GM21381 (cell line): ENCODE results near the gene ZNF367.

ENCODE experiments used
- ATAC-seq: cut with Tn5 transposase; IDR thresholded peaks from one replicate; pipeline ENCODE4 v1.9.1; 2021; ENCODE audit warnings: mild to moderate bottlenecking, moderate library complexity; ENCODE audit not compliant: unreplicated experiment

The ZNF367 gene

DNA sequence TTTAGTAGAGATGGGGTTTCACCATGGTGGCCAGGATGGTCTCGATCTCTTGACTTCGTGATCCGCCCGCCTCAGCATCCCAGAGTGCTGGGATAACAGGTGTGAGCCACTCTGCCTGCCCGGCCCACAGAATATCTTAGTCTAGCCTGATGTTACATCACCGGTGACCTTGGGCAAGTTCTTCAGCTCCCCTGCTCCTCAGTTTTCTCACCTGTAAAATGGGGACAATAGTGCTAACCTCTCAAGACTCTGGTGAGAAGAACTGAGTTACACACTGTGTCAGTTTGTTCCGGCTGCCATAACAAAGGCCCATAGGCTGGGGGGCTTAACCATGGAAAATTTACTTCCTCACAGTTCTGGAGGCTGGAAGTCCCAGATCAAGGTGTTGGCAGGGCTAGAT lies 19.3 kb upstream of the ZNF367 start:
- no peak for ATAC-seq

DNA sequence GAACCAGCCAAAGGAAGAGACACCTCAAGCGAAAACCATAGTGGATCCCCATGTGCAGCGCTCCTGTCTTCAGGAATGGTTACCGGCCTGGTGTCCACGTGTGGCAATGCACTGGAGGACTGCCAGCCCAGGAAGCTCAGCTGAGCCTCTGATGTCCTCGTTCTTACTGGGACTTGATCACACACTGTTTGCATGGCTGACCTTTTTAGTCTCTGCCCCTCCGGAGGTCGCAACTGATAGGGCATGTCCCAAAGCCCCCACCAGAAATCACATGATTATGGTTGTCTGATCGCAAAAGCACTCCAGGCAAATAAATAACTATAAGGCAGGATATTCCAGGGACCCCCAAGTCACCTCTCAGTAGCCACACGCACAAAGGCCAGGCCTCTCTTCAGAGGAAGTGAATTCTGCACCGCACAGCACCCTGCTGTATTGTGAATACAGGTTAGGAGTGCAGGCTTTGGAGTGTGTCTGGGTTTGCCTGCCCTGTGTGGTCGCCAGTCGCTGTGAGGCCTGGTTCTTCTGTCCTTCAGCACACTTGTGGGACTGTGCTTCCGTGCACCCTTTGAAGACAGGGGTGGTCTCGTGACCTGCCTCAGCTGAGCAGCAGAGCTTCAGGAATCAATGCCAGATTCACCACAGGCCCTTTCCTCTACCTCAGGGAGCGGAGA lies 18.4 kb upstream of the ZNF367 start:
- ATAC-seq: no peak

DNA sequence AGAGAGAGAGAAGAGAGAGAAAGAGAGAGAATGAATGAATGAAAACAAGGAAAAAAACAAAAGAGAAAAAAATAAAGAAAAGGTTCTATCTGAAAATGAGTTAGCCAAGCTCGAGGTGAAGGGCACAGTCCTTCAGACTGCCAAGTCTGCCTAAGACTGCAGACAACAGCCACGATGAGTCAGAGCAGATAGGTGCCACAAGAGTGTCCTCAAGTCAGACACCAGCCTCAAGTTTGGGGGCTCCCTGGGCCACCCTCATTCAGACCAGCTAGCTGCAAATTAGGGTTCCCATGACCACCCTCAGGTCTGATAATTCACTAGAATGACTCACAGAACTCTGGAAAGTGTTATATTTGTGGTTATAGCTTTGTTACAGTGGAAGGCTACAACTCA lies 17.9 kb upstream of the ZNF367 start:
- ATAC-seq: no peak

DNA sequence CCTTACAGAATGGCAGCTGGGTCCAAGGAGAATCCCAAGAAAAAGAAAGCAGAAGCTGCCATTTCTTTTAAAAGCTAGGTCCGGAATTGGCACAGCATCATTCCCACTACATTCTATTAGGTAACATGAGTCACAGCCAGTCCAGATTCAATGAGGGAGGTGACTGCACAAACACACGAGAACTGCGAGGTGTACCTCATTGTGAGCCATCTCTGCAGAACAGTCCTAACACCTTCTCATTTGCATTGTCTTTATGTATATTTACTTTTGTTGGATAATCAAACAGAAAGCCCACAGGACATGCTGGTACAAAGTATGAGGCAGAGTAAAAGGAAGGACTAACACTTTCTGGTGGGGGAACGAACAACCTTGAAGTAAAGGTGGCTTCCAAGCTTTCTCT lies 17.2 kb upstream of the ZNF367 start:
- ATAC-seq: no peak

DNA sequence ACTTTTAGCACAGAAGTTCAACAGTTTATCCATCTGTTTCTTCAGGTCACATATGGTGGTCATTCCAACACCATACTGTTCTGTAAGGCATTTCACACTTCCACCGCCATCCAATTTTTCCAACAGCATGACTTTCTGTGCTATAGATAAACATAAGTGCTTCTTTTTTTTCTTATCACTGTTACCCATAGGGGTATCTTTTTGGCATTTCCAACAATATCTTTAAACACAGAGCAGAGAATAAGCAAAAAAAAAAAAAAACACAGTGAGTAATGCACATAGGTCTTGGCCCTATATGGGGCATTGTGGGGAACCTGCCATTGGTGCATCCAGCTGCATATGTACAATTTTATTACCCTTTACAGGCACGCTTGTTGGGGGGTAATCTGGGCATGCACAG lies 12.2 kb upstream of the ZNF367 start:
- no peak for ATAC-seq

DNA sequence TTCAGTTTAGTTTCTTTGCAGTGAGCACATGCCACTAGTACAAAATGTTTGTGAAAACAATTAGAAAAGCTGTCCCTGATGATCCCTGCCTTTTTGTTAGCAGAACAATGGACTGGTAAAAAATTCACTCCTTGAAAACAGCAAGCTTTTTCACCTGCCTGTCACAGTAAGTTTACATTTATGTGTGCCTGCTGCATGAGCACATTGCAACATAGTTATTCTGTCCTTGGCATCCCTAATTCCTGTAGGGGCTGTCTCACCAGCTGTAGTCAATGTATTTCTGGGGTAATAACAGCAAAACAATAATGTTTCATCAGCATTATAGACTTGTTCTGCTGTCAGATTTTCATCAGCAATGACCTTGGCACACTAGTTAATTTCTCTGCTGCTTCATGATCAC lies 11.6 kb upstream of the ZNF367 start:
- ATAC-seq: no peak

DNA sequence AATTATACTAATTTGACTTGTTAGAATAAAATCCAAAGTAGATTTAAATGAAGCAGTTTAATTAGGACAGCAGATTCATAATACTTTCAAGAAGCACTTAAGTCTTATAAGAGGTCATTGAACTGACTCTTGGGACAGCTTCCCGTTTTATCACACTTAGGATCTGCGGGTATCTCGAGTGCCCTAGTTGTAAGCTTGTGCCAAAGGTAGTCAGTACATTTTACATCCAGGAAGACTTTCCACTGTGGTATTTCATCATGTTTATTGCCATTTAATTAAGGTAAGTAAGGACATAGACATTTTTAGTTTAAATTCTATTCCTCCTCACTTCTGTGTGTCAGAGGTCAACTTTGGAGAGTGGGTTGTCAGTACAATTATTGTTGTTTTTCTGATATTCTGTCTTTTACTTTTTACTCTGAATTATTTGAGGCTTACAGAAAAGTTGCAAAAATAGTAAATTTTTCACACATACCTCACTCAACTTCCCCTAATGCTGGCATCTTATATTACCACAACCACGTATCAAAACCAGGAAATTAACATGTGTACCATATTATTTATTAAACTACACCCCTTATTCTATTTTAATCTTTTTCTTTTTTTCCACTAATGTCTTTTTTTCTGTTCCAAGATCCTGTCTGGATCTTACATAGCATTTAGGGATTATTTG lies 7.5 kb upstream of the ZNF367 start:
- ATAC-seq: no peak

DNA sequence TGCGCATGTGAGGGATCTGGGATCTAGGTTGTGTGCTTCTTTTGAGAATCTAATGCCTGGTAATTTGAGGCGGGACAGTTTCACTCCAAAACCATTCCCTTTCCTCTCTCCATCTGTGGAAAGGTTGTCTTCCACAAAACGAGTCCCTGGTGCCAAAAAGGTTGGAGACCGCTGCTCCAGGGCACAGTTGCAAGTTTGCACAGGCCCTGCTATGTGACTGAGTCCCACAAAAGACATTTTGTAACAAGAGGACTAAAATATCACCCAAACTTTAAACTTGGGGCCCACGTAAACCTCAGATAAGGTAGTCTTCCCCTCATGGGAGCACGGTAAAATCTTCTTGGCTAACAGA lies 5.8 kb upstream of the ZNF367 start:
- ATAC-seq: no peak

DNA sequence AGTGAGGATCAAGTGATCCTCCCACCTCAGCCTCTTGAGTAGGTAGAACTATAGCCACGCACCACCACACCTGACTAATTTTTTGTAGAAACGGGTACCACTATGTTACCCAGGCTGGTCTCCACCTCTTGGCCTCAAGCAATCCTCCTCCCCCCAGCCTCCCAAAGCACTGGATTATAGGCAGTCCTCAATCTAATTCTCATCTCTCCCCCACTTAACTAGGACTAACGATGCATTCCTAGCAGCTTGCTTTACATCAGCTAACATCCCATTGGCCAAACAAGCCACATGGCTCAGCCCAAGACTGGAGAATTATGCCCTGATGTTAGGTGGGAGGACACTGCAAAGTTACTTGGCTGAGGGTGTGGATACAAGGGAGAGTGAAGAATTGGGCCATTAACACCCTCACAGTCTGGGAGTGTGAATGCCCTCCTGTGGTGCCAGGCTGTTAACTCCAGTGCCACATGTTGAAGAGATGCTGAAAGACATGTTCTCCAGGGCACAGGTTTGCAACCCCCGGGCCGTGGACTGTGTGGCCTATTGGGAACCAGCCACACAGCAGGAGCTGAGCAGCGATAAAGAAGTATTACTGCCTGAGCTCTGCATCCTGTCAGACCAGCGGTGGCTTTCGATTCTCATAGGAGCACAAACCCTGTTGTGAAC lies 5.3 kb upstream of the ZNF367 start:
- ATAC-seq: no peak

DNA sequence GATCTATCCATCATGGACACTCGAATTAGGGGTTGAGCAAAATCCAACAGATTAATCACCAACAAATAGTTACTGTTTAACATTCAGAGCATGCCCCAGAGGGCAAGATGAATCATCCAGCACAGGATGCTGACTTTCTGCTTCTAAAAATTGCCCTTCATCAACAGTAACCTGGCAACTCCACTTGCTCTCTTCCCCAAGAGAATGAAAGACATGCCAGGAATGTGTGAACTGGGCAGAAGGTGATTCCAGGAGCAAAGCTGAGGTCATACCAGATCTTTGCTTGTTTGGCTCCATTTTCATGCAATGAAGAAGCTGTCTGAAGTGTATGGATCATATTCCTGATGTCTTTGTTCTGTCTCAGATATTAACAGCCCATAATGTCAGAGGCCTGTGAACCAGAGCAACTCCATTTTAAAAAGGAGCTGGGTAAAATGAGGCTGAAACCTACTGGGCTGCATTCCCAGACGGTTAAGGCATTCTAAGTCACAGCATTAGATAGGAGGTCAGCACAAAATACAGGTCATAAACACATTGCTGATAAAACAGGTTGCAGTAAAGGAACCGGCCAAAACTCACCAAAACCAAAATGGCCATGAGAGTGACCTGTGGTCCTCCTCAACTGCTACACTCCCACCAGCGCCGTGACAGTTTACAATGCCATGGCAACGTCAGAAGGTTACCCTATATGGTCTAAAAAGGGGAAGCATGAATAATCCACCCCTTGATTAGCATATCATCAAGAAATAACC lies 2.5 kb upstream of the ZNF367 start:
- ATAC-seq: no peak

DNA sequence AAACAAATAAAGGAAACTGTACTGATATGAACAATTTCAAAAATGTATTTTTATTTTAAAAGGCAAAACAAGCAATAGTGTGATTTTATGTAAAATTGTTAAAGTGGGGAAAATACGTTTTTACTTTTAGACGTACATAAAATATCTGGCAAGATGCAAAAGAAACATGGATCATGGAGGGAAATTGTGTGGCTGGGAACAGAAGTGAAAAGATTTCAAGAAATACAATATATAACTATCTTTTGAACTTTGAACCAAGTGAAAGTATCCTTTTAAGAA lies 1.5 kb upstream of the ZNF367 start:
- ATAC-seq: no peak

DNA sequence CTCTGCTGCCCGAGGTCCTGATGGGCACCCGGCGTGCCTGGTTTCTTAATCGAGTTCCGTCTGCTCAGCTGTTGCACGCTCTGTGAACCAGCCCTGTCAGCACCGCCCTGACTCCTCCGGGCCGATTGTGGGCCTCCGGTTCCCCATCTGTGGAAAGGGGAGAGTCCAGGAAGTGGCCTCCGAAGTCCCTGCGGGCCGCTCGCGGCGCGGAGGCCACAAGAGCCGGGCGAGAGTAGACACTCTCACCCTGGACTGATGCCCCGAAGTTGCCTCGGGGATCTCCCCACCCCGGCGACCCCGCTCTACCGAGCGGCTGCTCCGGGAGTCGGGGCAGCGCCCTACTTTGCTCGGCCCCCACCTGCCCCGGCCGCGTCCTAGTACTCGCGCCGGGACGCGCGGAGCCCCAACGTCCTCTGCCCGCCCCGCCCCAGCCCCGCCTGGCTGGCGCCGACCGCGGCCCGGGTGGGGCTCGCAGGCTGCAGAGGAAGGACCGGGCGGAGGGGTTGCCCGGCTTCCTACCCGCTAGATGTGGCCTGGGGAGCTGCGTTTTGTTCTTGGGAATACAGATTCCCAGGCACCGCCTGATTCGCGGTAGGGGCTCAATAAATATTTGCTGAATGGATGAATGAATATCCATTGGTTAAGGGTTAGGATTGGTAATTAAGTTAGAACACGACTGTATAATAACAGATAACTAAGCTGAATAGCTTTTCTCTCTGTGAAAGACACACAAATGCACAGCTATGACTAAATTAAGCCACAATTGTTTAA lies 935 bp upstream of the ZNF367 start:
- ATAC-seq: peak; percentile 34

DNA sequence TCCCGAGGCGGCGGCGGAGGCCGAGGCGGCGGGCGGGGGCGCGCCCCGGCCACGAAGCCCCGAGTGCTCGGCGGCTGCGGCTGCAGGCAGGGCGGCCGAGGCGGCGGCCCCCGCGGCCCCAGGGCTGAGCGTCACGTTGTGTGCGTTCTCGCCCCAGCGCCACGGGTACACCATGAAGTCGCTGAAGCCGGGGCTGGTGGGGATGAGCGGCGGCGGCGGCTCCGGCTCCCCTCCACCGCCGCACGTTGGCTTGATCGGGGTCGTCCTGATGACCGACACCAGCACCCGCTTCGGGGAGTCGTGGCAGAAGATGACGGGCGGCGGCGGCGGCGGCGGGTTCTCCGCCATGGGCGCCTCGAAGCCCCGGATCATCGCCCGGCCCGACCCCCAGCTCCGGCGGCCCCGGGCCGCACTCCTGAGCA lies 498 bp downstream of the ZNF367 start:
- ATAC-seq: peak; percentile 0

DNA sequence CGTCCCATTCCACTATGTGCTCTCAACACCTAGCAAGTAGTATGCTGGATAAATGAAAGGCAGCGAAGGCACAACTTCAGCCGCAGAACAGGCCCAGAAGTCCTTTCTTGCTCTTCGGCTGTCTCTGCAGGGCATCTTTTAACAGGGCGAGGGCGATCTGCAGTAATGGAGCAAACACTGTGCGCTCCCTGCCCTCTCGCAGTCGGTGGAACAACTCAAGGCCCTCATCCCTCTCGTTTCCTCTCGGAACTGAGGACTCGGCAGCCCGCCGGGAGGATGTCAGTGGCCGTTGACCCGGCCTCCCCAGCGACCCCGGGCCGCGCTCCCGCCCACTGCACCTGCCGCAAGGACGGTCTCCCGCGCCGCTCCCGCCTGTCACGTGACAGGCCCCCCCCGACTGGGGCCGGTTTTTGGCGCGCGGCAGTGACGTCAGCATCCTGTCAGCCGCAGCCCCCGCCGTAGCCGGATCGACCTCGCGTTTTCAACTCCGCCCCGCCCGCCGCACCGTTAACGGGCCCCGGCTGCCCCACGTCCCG lies 1.1 kb downstream of the ZNF367 start:
- peak; percentile 20 for ATAC-seq

DNA sequence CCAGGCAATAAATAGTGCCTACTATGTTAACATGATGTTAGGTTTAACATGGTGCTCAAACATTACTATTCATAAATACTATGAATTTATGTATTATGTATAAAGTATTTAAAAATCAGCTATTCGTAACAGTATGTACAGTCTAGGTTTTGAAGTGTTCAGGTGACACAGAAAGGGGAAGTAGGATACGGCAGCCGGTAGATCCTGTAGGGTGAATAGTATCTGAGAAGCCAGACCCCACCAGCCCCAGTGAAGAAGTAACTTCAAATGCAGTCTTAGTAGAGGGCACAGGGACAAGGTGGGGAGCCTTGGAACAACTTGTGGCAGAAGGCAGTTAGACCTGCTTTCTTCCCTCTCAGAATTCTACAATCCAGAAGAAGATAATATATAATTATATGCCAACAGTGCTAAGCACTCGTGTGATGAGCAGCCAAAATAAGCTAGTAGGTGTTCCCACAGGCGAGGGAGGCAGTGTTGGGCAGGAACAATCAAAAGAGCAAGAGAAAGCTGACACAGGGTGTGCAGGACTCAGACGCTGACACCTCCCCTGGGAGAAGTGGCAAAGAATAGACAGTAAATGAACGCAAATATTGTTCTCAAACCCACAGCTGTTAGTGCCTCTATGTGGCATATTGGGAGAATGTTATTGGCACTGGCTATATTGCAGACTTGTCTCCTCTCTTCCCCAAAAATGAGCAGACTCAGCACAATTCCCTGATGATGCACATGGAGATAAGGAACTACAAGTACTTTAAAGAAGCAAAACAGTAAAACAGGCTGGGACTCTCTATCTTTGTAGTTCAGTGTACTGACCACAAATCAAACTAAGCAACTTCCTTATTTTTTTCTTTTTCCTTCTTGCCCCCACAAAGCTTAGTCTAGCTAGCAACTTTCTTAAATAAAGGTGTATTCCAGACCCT lies 4.6 kb downstream of the ZNF367 start:
- no peak for ATAC-seq

DNA sequence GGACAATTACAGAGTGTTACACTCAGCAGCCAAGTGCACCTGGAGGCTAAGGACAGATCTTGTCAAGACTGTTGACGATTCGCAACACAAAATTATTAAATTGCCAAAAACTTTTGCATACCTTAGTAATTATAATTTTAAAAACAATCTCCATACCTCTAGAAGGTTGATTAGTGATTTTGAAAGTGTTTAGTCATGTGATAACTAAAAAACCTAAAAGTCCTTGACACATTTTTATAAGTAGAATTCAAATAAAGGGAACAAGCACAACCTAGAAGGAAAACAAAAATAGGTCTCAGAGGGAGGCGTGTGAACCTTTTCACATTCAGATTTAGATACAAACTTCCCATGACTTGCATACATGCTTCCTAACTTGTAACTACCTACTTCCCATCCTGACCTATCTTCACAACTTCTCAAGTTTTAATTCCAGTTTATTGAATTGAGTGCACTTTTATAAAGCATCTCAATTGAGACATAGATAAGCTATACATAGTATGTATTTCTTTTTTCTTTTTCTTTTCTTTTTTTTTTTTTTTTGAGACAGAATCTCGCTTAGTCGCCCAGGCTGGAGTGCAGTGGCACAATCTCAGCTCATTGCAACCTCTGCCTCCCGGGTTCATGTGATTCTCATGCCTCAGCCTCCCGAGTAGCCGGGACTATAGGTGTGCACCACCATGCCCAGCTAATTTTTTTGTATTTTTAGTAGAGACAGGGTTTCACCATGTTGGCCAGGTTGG lies 5.8 kb downstream of the ZNF367 start:
- ATAC-seq: no peak

DNA sequence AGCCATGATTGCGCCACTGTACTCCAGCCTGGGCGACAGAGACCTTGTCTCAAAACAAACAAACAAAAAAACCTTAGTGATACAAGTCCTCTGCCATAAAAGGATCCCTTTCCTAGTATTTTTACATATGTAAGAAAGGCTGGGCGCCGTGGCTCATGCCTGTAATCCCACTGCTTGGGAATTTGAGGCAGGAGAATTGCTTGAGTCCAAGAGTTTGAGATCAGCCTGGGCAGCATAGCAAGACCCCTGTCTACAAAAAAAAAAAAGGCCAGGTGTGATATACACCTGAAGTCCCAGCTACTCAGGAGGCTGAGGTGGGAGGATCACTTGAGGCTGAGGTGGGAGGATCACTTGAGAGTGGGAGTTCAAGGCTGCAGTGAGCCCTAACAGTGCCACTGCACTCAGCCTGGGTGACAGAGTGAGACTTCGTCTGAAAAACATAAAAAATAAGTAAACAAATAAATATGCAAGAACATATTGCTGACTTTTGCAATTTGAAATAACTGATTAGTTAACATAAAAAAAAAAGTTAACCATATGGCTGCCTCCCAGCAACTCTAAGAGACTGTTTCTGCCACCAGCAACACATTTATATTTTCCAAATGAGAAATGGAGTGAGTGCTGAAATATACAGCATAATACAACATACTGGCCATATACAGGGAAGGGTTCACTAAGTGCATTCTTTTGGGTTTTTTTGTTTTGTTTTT lies 6.9 kb downstream of the ZNF367 start:
- no peak for ATAC-seq

DNA sequence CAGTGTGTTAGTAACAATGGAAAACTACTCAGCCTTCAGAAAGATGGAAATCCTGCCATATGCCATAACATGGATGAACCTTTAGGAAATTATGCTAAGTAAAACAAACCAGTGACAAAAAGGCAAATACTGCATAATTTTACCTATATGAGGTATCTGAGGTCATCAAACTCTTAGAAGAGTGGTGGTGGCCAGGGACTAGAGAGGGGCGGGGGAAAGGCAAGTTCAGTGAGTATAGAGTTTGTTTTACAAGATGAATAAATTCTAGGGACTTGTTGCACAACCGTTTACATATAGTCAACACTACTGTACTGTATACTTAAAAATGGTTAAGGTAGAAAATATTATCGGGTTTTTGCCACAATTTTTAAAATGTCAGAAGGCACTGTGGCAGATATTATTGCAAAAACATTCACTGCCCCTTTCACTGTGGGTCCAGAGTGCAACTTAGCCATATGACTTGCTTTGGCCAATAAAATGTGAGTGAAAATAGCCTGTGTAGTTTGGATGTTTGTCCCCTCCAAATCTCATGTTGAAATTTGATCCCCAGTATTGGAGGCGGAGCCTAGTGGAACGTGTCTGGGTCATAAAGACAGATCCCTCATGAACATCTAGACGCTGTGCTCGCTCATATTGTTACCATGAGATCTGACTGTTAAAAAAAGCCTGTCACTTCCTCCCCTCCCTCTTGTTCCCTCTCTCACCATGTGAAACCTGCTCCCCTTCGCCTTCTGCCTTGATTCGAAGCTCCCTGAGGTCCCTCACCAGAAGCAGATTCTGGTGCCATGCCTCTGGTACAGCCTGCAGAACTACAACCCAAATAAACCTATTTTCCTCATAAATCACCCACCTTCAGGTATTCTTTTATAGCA lies 9.5 kb downstream of the ZNF367 start:
- no peak for ATAC-seq
